Measurements from ENCODE around the gene IL1RAPL1. TPM values are rescaled to one million over a fixed set of nuclear protein-coding genes. Genes with fewer than 3 reads are reported as not detected.

IL1RAPL1 gene
- total and polyA plus RNA-seq, 9 of the 15 experiments (the other 6 are each of a cell fraction or from before 2014, with no cell fraction given), result 0.04 to 0.07 (median 0.04) TPM; not detected in 6

- FAIRE-seq (no peak), ATAC-seq (no peak), DNase-seq (ENCODE audit: extremely low read depth in 1 of 4, low spot score in 3 of 4) (no peak)
- Histone ChIP-seq H3K4me1 (replicated peaks in 1 of 2; ENCODE audit: control insufficient read depth in 2 of 2, insufficient read depth in 2 of 2, low read length in 2 of 2) (no peaks in the 10 kb centered on the region), H3K9me3 (replicated peaks; ENCODE audit: control insufficient read depth, insufficient read depth, low read depth, low read length) (no peaks in the 10 kb centered on the region), H3K79me2 (ENCODE audit: control insufficient read depth, insufficient read depth, low read length) (no peaks in the 10 kb centered on the region), H2AFZ (ENCODE audit: low read depth, low read length) (no peak overlapping the region), H3K36me3 (ENCODE audit: control insufficient read depth, insufficient read depth, low read length) (no peaks in the 10 kb centered on the region), H3K4me3 (no peak overlapping the region), H3K9me1 (ENCODE audit: control insufficient read depth, insufficient read depth, low read length) (no peaks in the 10 kb centered on the region), H3K27ac (ENCODE audit: extremely low read depth, low read depth, low read length) (no peak overlapping the region), H3K27me3 (ENCODE audit: control insufficient read depth in 2 of 2, insufficient read depth in 2 of 2, low read length in 2 of 2) (no peaks in the 10 kb centered on the region), H3K4me2 (ENCODE audit: insufficient read depth, low read length) (no peak overlapping the region), H3K9ac (ENCODE audit: insufficient read depth in 1 of 2, low read depth in 2 of 2, low read length in 2 of 2) (no peak overlapping the region), H4K20me1 (replicated peaks; ENCODE audit: control insufficient read depth, insufficient read depth, low read length) (no peaks in the 10 kb centered on the region)
- POLR2A ChIA-PET, result no interaction called here
- CTCF ChIA-PET (ENCODE audit: low intra/inter-chr PET ratio), result no interaction called here
- TF ChIP-seq FOXJ3 (CRISPR knock-in tag; IDR thresholded peaks at IDR 0.05) (no peak), ZNF644 (tag; IDR thresholded peaks at IDR 0.05; ENCODE audit: low read depth) (no peak)
- 0% methylated on average over 2 of the region's 2 CpGs for WGBS (ENCODE audit: insufficient coverage, low coverage, missing lambda C conversion rate)
- intact Hi-C loops (cut with micrococcal nuclease) (no loop called here), in situ Hi-C loops (cut with MboI) (no loop called here)
- no TSS peak for BruUV-seq (replicated peaks)
These were observed 52.2 kb downstream of the IL1RAPL1 start for GRCh38 chrX:28639451-28639850.

- WGBS (ENCODE audit: insufficient coverage, low coverage, missing lambda C conversion rate), result 0% methylated on average over 3 of the region's 3 CpGs
- no TSS peak for BruUV-seq (replicated peaks)
- TF ChIP-seq, protein P1, sequence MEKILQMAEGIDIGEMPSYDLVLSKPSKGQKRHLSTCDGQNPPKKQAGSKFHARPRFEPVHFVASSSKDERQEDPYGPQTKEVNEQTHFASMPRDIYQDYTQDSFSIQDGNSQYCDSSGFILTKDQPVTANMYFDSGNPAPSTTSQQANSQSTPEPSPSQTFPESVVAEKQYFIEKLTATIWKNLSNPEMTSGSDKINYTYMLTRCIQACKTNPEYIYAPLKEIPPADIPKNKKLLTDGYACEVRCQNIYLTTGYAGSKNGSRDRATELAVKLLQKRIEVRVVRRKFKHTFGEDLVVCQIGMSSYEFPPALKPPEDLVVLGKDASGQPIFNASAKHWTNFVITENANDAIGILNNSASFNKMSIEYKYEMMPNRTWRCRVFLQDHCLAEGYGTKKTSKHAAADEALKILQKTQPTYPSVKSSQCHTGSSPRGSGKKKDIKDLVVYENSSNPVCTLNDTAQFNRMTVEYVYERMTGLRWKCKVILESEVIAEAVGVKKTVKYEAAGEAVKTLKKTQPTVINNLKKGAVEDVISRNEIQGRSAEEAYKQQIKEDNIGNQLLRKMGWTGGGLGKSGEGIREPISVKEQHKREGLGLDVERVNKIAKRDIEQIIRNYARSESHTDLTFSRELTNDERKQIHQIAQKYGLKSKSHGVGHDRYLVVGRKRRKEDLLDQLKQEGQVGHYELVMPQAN (IDR thresholded peaks at IDR 0.05; ENCODE audit: borderline replicate concordance), result no peak
- no peak for TF ChIP-seq HSF4 (CRISPR knock-in tag; IDR thresholded peaks at IDR 0.05; ENCODE audit: borderline replicate concordance)
- TF ChIP-seq TEAD1 (CRISPR knock-in tag; IDR thresholded peaks at IDR 0.05), result no peak
- TF ChIP-seq ASH1L (IDR thresholded peaks at IDR 0.05; ENCODE audit: borderline replicate concordance, low read depth, partially characterized antibody), result no peak
- TF ChIP-seq ZNF764 (CRISPR knock-in tag; IDR thresholded peaks at IDR 0.05; ENCODE audit: low read depth), result no peak
- ATAC-seq (no peak), DNase-seq (ENCODE audit: extremely low read depth in 1 of 4, low spot score in 3 of 4) (no peak), FAIRE-seq (no peak)
- no peak overlapping the region for H2AFZ ChIP-seq (ENCODE audit: low read depth, low read length)
- no peaks in the 10 kb centered on the region for H3K4me1 ChIP-seq (replicated peaks in 1 of 2; ENCODE audit: control insufficient read depth in 2 of 2, insufficient read depth in 2 of 2, low read length in 2 of 2)
- in situ Hi-C loops (cut with MboI), result no loop called here
- ChIA-PET CTCF (ENCODE audit: low intra/inter-chr PET ratio) (no interaction called here), POLR2A (no interaction called here)
- H3K9me3 ChIP-seq (replicated peaks; ENCODE audit: control insufficient read depth, insufficient read depth, low read depth, low read length), result no peaks in the 10 kb centered on the region
- no peaks in the 10 kb centered on the region for H3K36me3 ChIP-seq (ENCODE audit: control insufficient read depth, insufficient read depth, low read length)
- intact Hi-C loops (cut with micrococcal nuclease), result no loop called here
- no peaks in the 10 kb centered on the region for H3K9me1 ChIP-seq (ENCODE audit: control insufficient read depth, insufficient read depth, low read length)
- H4K20me1 ChIP-seq (replicated peaks; ENCODE audit: control insufficient read depth, insufficient read depth, low read length), result no peaks in the 10 kb centered on the region
- H3K27me3 ChIP-seq (ENCODE audit: control insufficient read depth in 2 of 2, insufficient read depth in 2 of 2, low read length in 2 of 2), result no peaks in the 10 kb centered on the region
- no peak overlapping the region for H3K4me2 ChIP-seq (ENCODE audit: insufficient read depth, low read length)
- H3K27ac ChIP-seq (ENCODE audit: extremely low read depth, low read depth, low read length), result no peak overlapping the region
- H3K9ac ChIP-seq (ENCODE audit: insufficient read depth in 1 of 2, low read depth in 2 of 2, low read length in 2 of 2), result no peak overlapping the region
- no peaks in the 10 kb centered on the region for H3K79me2 ChIP-seq (ENCODE audit: control insufficient read depth, insufficient read depth, low read length)
- no peak overlapping the region for H3K4me3 ChIP-seq
These were observed 62.3 kb downstream of the IL1RAPL1 start for GRCh38 chrX:28649541-28649940.

Data from K562 (cell line).